ENCODE measurements around the gene XPO1.
"Not testable (repeated sequence)": the region's sequence is repeated elsewhere in the genome, so short reads cannot be mapped to it uniquely, and the experiment has no call there.

The XPO1 gene

GRCh38 chr2:61536180-61536571, 2.0 kb downstream of the XPO1 start:
- no peak for DNase-seq (ENCODE audit: low read depth)

GRCh38 chr2:61535449-61535848, 2.7 kb downstream of the XPO1 start:
- DNase-seq (ENCODE audit: low read depth): no peak

GRCh38 chr2:61534926-61535325, 3.2 kb downstream of the XPO1 start:
- DNase-seq (ENCODE audit: low read depth): no peak

GRCh38 chr2:61530749-61531148, 7.4 kb downstream of the XPO1 start:
- DNase-seq (ENCODE audit: low read depth): no peak

- no peak for DNase-seq (ENCODE audit: low read depth)
Measured at GRCh38 chr2:61529944-61530735, 8.0 kb downstream of the XPO1 start.

- DNase-seq (ENCODE audit: low read depth): no peak
Measured at GRCh38 chr2:61520261-61520660, 17.9 kb downstream of the XPO1 start.

- DNase-seq (ENCODE audit: low read depth): no peak
Measured at GRCh38 chr2:61512768-61513398, 25.3 kb downstream of the XPO1 start.

- DNase-seq (ENCODE audit: low read depth): no peak
Measured at GRCh38 chr2:61510674-61511671, 27.2 kb downstream of the XPO1 start.

GRCh38 chr2:61504949-61505348, 33.2 kb downstream of the XPO1 start:
- no peak for DNase-seq (ENCODE audit: low read depth)

GRCh38 chr2:61499060-61499459, 39.1 kb downstream of the XPO1 start:
- DNase-seq (ENCODE audit: low read depth): no peak

- no peak for DNase-seq (ENCODE audit: low read depth)
Measured at GRCh38 chr2:61493523-61493942, 44.6 kb downstream of the XPO1 start.

GRCh38 chr2:61492476-61492875, 45.7 kb downstream of the XPO1 start:
- no peak for DNase-seq (ENCODE audit: low read depth)

- DNase-seq (ENCODE audit: low read depth): no peak
Measured at GRCh38 chr2:61485281-61485680, 52.9 kb downstream of the XPO1 start.

- no peak for DNase-seq (ENCODE audit: low read depth)
Measured at GRCh38 chr2:61478086-61478485, 60.1 kb downstream of the XPO1 start.

- DNase-seq (ENCODE audit: low read depth): not testable (repeated sequence)
Measured at GRCh38 chr2:61476929-61477589, 61.1 kb downstream of the XPO1 start.

GRCh38 chr2:61471905-61472805, 66.0 kb downstream of the XPO1 start:
- peak; percentile 12 for DNase-seq (ENCODE audit: low read depth)

GRCh38 chr2:61470965-61471904, 66.9 kb downstream of the XPO1 start, which contains the start of gene USP34:
Gene USP34, minus strand, starts transcription at chr2:61471087. Its CDS starts 395 bp downstream, at chr2:61470692.
- DNase-seq (ENCODE audit: low read depth): peak; percentile 88

- peak; percentile 49 for DNase-seq (ENCODE audit: low read depth)
Measured at GRCh38 chr2:61470122-61470951, 67.8 kb downstream of the XPO1 start.

Measured in CMK (cell line).